Measurements from ENCODE around the gene PRR13.
"Not testable (repeated sequence)": the region's sequence is repeated elsewhere in the genome, so short reads cannot be mapped to it uniquely, and the experiment has no call there.

PRR13 gene

GRCh38 chr12:53439582-53439981 is 2.0 kb upstream of the PRR13 start:
- DNase-seq, result not testable (repeated sequence)

- no peak for DNase-seq
These were observed 2.4 kb downstream of the PRR13 start for GRCh38 chr12:53443955-53444354.

GRCh38 chr12:53444593-53445325 is 3.2 kb downstream of the PRR13 start:
- not testable (repeated sequence) for DNase-seq

DNA sequence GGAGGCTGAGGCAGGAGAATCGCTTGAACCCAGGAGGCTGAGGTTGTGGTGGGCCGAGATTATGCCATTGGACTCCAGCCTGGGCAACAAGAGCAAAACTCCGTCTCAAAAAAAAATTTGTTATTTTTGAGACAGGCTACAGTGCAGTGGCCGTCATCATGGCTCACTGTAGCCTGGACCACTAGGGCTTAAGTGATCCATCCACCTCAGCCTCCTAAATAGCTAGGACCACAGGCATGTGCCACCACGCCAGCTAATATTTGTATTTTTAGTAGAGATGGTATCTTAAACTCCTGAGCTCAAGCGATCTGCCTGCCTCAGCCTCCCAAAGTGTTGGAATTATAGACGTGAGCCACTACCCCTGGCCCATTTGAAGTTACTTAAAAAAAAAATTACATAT is 9.4 kb downstream of the PRR13 start:
- no peak for DNase-seq

DNA sequence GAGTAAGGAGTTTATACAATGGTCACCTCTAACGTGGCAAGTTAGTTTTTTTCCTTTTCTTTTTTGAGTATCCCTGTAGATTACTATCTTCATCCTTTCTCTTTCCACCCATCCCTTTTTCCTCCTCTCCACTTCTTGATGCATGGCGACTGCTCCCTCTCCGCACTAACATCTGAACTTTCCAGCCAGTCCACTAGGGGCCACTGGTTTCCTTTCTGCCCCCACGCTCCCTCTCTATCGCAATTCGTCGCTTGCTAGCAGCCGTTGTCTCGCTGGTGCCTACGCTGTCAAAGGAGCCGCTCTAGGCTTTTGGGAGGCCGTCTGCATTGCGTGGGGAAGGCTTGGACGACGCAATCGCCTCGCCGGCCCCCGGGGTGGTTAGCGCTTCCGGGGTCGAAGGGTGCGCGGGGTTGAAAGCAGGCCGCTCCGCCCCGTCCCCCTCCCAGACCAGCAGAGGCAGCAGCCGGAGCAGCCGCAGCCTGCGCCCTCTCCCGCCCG is 10.2 kb downstream of the PRR13 start, which contains the start of gene PCBP2:
TSS of gene PCBP2 (plus strand) at position 442 of the 498 bp plus-strand sequence. CDS start 2,699 bp downstream, outside the sequence.
- peak; percentile 96 for DNase-seq

DNA sequence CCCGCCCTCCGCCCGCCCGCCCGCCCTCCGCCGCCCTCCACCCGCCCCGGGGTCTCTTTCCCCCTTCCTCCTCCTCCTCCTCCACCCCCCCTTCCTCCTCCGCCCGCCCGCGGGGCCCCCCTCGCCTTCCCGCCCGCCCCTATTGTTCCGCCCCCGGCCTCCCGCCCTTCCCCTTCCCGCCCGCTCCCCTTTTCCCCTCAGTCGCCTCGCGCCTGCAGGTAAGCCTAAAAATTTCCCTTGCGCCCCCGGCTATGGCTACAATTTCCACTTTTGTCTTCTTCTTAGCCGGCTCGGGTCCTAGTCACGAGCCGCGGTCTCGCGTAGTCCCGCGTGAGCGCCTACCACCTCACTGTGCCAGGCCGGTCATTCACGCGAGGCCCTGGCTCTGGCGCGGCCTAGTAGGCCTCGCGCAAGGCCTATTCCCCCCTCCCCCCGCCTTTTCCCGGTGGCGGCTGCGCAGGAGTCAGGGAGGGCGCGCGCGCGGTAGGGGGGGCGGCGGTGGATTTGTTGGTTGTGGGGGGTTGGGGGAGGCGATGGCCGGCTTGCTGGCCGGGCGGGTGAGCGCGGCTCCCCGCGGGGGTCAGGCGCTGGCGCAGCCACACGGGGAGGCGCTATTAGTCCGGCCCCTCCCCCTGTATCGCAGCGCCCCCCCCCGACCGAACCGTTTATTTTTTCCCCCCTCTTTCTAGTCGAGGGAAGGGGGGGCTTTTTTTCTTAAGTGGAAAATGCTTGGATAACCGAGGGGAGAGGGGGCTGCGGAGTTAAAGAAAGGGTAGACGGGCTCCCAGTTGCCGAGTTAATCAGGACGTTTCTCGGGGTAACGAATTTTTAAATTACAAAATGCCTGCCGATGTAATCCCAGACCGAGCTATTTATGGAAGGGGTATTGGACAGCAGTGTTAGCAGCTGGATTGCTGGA is 10.9 kb downstream of the PRR13 start:
- DNase-seq, result peak; percentile 53

- DNase-seq, result no peak
These were observed 12.6 kb downstream of the PRR13 start for GRCh38 chr12:53453953-53454640.

DNA sequence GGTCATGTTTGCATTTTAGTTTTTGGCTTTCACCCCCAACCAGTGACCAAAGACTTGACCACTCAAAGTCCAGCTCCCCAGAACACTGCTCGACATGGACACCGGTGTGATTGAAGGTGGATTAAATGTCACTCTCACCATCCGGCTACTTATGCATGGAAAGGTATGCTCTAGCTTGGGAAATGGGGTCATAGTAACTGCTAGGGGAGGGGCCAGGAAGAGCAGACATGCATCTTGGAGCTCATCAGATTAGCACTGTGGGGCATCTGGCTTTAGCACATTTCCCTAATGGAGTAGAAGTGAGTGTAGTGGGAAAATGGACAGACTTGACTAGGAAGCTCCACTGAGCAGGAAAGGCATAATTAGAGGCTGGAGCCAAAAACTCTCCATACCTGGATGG is 13.2 kb downstream of the PRR13 start:
- no peak for DNase-seq

- no peak for DNase-seq
These were observed 15.3 kb downstream of the PRR13 start for GRCh38 chr12:53456654-53457366.

GRCh38 chr12:53459097-53459496 is 17.6 kb downstream of the PRR13 start:
- no peak for DNase-seq

- no peak for DNase-seq
These were observed 19.5 kb downstream of the PRR13 start for GRCh38 chr12:53461059-53461458.

GRCh38 chr12:53461591-53461990 is 20.1 kb downstream of the PRR13 start:
- DNase-seq, result no peak

DNA sequence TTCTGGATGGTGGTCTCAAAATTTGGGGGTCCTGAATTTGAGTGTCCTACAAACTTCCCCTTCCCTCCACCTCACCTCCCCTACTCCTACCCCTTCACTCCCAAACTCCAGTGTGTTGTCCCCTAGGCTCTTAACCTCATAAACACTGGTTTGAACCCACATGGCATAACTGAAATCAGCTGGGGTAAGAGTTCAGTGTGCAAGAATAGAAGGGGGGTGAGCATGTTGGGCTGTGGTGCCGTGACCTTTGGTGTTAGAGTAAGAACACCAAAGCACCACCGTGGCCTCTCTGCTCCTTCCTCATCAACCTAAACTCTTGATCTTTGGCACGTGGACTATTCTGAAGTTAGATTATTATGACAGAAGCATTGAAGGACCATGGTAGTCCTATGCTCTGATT is 21.4 kb downstream of the PRR13 start:
- DNase-seq, result no peak

DNA sequence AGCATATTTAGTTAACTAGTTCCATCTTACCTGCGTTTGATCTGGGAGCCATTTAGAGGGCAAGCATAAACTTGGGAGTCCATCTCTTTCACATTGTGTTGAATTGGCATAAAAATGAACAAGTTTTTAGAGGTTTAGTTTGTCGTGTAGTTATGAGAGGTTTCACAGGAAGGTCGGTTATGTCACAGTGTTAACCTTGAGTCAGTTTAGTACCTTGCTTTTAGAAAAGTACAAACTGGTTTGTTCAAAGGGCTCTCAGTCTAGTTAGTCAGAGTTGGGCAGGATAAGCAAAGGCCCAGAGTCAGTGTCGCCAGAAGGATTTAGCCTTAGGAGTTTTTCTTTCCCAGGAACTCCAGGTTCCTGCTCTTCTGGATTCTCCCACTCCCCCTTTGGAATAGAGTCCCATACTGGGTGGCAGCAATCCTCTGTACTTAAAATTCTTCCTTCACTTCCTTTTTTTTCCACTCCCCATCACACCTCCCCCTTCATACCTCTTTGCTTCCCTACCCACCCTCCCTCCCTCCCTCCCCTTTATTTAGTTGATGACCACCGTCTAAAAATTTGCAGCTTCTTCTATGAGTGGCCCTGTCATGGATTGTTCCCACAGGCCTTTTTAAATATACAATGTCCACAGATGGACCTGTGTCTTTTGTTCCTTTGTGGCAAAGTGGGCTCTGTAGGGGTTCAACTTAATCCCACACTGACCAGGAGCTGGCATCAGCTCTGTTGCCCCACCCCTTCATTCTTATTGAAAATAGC is 22.4 kb downstream of the PRR13 start:
- DNase-seq, result no peak

DNA sequence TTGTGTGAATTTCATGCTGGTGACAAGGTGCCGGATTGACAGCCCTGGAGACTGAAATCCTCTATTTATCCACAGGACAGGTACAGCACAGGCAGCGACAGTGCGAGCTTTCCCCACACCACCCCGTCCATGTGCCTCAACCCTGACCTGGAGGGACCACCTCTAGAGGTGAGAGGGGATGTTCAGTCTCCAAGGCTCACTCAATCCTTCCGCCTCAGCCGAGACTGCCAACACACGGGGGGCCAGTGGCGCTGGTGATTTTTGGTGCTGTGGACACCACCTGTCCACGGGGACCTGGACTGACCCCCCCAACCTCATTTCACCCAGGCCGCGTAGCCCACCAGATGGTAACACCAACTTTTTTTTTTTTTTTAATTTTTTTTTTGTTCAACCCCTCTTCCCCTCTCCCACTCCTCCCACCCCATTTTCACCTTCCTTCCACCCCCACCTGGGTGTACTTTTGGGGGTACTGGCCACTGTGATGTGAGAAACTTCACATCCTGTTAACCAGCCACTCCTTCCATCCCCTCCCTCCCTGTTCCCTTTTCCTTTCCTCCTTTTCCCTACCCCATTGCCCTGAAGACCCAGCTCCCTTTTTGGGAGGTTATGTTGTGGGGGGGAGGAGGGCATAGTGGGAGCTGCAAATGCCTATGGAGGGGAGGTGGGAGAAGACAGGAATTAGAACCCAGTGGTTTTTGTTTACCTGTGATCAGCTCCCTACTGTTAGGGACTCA is 23.3 kb downstream of the PRR13 start:
- DNase-seq, result no peak

DNA sequence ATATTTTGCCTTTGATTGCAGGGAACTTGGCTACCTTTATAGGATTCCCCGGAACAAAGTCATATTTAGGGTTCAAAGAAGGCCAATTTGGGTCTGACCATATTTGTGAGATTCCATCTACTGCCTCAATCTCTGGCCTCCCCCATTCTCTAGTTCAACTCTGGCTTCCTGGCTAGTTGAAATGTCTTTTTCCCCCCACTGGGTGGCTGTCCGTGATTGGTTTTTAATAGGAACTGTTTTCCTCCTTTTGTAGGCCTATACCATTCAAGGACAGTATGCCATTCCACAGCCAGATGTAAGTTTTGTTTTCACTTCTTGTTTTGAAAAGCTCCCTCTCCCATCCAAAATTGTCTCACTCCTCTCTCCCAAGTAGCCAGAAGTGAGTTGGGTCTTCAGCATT is 24.1 kb downstream of the PRR13 start:
- no peak for DNase-seq

DNA sequence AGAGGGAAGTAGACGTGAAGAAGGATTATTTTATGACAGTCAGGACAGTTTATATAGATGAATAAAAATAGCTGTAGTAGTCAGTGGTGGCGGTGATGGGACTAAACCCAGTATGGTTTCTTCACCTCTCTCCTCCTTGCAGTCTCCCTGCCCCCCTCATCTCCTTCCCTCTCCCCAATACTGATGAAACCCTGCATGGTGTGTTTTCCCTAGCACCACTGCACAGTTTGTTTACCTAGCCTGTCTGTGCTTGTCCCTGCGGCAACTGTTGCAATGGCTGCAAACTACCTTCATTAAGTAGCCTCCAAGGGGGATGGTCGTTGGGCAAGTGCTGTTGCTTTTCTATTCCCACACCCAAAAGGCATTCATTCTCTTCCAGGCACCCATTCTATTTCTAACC is 25.1 kb downstream of the PRR13 start:
- DNase-seq, result no peak

DNA sequence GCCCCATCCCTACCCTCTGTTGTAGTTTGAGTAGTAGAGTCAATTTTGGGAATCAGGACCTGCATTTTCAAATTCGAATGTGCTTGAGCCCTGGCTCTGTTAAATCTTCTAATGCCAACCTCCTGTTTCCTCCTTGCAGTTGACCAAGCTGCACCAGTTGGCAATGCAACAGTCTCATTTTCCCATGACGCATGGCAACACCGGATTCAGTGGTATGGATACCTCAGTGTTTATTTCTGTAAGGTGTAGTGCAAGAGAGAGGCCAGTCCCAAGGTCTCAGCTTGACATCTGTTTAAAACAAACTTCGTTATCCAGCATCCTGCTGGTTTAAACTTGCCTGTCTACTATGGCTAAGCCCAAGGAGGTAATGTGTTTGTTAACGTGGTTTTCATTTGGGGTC is 25.5 kb downstream of the PRR13 start:
- DNase-seq, result no peak

GRCh38 chr12:53467880-53468279 is 26.3 kb downstream of the PRR13 start:
- DNase-seq, result no peak

GRCh38 chr12:53468282-53468681 is 26.7 kb downstream of the PRR13 start:
- DNase-seq, result no peak

GRCh38 chr12:53472056-53472582 is 30.6 kb downstream of the PRR13 start:
- DNase-seq, result no peak

Measured in NCI-H1694 (cell line).